Measurements from ENCODE around the gene ORC3.
"Not testable (repeated sequence)": the region's sequence is repeated elsewhere in the genome, so short reads cannot be mapped to it uniquely, and the experiment has no call there.

ORC3 gene

DNA sequence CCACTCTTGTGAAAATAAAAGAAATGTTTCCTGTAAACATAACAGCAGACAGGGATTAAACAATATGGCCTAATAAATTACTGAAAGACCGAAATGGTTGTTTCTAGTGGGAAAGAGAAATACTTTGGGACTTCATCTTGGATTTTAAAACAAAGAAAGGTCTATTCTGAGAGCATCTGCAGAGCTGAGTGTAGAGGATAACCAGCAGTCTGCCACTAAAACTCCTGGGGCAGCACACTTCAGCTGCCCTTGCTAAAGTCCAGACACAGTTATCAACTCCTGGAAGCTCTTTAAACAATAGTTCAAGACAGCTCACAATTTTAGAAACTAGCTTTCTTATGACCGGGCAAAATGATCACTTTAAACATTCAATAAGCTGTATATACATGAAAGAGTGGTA lies 73.5 kb downstream of the ORC3 start:
- DNase-seq, result no peak

DNA sequence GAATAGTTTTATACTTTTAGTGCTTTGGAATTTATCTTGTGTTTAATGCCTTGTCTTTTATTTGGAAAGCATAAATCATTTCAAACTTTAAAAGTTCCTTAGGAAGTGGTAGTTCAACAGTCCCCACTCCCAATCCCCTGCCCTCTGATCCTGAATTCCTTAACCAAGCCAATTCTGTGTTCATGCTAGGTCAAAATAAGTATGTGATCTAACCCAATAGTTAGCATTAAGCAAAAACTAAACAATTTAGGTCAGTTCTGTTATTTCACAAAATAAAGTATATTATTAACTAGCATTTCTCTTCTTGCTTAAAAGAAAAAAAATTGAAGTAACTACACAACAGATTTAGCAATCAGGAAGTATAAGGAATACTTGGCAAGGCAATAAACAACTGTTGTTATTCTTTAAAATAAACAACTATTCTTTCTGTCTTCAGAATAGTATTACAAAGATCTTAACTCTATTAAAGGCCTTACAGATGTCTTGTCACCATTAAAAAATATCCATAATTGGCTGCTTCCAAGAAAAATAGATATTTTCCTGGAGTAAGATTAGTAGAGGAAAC lies 75.1 kb downstream of the ORC3 start:
- DNase-seq, result no peak

DNA sequence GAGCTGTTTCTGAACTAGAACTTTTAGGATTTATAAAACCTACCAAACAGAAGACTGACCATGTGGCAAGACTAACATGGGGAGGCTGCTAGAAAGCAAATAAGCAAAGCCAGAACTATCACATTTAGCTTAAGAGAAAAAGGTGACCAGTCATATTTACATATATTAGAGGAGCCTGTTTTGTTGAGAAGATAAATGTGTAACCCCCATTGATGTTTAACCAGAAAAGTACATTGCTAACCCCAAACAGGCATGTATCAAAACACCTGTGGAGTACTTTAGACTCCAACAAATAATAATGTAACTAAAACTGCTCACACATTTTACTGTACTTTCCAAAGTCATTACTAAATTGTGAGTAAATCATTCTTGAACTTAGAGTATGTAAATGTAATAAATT lies 77.1 kb downstream of the ORC3 start:
- DNase-seq, result no peak

DNA sequence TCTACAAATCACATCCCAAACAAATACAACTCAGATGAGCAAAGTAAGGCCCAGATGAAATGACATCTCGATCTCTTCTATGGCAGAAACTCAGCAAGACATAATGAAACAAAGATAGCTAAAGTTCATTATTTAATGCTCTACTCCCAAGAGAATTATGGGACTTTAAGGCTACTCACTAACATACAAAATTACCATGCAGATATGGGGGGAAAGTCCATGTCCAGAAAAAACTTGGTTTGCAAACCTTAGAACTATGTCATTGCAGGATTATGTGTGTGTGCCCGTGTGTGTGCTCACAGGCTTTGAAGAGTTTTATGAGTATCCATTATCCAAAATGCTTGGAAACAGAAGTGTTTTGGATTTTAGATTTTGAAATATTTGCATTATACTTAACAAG lies 78.1 kb downstream of the ORC3 start:
- DNase-seq, result no peak

DNA sequence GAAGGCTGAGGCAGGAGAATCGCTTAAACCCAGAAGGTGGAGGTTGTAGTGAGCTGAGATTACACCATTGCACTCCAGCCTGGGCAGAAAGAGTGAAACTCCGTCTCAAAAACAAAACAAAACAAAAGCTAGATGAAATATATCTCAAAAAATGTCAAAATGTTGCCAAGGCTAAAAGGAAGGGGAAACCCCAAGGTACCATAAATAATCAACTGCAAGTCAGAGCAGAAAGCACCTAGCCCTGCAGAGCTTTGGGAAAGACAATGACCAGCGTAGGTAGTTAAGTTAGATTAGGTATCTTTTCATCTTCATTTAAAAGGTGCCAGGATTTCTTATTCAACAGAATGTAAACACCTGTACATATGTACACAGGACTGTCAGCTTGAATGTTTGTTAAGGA lies 79.1 kb downstream of the ORC3 start:
- no peak for DNase-seq

DNA sequence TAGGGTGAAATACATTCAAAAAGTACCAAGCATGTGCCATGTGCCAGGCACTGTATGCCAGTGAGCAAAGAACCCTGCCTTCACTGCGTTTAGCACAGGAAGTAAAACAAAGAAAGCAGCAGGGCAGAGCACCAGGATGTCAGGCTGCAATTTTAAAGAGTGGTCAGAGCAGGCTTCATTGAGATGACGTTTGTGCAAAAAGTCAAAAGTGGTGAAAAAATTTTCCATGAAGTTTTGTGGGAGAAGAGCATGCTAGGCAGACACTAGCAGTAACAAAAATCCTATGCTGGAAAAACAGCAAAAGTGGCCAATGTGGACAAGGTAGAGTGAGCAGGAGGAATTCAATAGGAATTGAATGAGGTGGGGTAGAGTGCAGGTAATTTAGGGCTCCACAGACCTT lies 80.8 kb downstream of the ORC3 start:
- DNase-seq, result no peak

DNA sequence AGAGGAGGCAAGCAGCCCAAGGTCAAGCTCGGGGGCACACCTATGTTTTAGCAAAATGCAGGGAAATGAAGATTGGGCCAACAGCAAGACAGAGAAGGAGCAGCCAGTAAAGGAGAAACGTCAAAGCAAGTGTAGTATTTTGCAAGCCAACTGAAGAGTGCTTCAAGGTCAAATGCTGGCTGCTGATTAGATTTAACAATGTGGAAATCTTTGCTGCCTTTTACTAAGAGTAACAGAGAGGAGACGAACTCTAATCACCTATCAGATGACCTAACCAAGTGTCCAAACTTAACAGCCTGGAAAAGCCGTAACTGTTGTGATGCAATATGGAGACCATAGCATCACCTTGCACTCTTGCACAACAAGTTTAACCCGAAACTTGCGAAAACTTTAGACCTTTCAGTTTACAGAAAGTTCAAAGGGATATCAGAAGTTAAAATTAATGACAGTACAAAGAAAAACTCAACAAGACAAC lies 81.7 kb downstream of the ORC3 start:
- peak; percentile 25 for DNase-seq

DNA sequence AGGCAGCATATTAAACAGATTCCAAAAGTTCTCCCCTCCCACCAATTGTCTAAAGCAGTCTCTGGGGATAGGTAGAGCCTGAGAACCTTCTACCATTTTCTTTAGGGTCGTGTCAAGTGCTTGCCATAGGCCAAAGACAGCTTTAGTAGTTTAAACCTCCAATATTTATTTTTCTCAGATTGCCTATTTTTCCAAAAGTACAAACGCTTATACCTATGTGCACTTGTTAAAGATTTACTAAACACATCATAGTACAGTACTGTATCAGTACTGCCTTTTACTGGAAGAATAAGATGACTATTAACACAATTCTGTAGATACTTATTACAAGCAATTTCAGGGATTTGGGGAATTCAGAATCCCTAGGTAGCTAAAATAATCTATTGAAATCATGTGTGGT lies 82.7 kb downstream of the ORC3 start:
- DNase-seq, result no peak

DNA sequence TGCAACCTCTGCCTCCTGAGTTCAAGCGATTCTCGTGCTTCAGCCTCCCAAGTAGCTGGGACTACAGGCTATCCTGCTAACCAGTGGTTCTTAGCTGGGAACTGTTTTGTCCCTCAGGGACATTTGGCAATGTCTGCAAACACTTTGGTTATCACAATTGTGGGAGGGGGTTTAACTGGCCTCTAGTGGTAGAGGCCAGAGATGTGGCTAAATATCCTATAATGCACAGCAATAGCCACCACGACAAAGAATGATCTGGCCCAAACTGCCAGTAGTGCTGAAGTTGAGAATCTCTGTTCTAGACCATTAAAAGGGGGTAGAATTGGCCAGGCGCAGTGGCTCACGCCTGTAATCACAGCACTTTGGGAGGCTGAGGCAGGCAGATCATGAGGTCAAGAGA lies 83.3 kb downstream of the ORC3 start:
- no peak for DNase-seq

DNA sequence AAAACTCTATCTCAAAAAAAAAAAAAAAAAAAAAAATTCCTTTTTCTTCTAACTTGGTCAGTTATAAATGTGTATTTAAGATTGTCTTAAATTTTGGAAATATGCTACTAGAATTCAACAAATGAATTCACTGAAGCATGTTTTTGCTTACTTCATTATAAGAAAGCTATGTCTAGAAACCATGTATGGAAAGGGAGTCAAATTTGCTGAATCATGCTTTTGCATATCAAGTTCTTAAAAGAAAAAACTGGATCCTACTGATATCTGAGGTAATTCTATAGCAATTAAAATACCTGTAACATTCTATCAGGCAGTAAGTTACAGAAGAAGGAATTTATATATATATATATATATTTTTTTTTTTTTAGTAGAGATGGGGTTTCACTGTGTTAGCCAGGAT lies 84.4 kb downstream of the ORC3 start:
- no peak for DNase-seq

DNA sequence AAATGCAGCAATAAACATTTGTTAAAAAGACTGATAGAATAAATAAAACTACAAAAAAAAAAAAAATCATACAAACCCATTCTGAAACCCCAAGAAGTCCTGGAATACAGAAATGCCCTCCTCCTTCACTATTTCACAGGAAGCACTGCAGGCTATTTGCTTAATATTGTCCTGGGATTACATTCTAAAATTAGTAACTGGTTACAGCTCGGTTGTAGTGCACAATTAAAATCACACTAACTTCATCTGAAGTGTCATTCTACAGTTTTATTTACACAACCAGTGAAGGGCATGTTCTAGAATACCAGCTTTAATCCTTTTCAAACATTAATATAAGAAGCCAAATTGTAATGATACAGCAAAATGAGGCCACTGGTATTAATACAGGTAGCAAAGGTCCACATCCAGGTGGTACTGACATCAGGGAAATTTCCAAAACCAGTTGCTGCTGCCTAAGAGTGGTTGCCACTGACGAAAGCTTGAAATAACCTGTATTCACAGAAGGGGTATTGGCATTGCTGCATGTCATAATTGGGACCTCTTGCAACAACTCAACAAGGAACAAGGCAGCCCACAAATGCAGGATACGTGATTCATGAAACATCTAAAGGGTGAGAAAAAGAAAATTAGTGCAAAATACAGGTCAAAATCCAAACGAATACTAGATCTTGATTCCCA lies 85.2 kb downstream of the ORC3 start:
- no peak for DNase-seq

DNA sequence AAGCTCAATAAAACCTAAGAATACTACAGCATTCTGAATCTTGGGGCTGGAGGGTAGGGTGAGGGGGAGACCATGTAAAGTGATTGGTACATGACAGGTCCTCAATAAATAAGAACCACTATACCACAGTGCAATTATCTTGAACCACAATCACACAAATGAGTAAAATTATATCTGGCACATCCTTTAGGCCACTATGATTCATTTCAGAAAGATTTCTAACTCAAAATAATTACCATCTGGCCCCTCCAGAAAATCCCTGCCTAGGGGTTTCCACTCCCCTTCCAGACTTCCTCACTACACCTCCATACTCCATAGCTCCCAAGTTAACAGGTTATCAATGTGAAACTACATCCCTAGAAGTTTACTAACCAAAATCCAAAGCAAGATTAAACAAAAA lies 92.4 kb downstream of the ORC3 start:
- no peak for DNase-seq

DNA sequence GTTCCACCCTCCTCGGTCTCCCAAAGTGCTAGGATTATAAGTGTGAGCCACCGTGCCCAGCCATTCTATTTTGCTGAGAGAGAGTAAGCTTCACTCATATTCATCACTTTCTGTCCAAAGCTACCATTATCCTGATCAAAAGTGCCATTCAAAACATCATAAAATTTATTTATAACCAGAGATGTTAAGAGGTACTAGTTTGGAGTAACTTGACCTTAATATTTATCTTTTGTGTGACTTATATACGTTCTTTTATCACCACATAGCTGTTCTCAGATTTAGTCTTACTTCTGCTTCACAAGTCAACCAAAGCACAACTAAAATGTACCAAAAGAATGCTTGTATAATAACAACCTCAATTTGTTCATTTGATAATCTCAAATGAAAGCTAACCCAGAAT lies 94.0 kb downstream of the ORC3 start:
- no peak for DNase-seq

DNA sequence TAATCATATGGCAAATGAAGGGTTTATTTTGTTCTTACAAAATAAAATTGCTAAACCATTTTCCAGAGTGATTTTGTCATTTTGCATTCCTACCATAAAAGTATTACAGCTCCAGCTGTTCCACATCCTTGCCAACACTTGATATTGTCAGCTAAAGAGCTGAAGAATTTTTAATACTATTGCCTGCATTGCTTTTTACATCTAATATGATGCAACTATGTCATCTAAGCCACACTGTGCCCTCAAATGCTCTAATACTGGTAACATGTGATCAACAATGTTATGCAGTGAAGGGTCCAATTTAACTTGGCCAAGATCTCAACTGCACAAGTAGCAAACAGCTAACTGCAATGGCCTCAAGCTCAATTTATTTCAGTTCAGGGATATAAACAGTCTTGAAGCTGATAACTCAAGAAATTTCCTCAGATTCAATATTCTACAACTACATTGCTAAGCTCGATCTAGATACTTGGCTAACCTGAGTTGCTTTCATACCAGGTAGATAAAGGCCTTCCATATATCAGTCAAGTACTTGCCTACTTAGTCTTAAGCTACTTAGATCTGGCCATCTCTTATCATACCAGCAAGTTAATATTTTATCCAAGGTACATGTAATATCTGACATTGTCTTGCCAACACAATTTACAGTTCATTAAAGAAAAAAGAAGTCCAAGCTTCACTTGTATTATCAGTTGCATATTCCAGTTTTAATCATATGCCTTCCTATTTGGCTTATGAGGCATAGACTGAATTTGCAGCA lies 95.1 kb downstream of the ORC3 start:
- no peak for DNase-seq

DNA sequence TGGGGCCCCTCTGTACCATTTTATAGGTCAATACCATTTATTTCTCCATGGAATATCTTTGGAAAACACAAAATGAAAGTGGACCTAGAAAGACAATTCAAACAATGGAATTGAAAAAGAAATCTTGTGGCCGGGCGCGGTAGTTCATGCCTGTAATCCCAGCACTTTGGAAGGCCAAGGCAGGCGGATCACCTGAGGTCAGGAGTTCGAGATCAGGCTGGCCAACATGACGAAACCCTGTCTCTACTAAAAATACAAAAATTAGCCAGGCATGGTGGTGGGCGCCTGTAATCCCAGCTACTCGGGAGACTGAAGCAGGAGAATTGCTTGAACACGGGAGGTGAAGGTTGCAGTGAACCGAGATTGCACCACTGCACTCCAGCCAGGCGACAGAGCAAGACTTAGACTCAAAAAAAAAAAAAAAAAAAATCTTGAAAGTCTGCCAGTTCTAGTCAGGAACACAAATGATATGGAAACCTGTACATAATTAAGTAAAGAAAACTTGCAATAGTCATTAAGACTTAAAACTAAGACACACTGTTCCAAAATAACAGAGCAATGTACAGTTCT lies 96.8 kb downstream of the ORC3 start:
- DNase-seq, result not testable (repeated sequence)

DNA sequence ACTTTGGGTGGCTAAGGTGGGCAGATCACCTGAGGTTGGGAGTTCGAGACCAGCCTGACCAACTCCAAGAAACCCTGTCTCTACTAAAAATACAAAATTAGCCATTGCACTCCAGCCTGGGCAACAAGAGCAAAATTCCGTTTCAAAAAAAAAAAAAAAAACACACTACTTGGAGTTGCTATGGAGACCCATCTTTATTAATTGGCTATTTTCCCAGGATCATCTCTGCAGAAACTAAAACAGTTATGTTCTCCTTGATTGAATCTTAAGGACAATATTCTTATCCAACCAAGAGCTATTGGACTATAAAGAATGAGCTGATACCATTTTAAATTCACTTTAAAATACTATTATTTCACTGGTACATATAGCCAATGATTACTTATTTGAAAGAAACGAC lies 97.4 kb downstream of the ORC3 start:
- no peak for DNase-seq

DNA sequence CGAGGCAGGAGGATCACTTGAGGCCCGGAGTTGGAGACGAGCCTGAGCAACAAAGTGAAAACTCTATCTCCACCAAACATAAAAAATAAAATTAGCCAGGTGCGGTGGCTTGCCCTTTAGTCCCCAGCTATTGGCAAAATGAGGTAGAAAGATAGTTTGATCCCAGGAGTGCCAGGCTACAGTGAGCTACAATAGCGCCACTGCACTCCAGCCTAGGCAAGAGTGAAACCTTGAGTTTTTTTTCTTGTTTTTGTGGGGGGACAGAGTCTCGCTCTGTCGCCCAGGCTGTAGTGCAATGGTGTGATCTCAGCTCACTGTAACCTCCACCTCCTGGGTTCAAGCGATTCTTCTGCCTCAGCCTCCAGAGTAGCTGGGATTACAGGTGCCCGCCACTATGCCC lies 98.0 kb downstream of the ORC3 start:
- not testable (repeated sequence) for DNase-seq

DNA sequence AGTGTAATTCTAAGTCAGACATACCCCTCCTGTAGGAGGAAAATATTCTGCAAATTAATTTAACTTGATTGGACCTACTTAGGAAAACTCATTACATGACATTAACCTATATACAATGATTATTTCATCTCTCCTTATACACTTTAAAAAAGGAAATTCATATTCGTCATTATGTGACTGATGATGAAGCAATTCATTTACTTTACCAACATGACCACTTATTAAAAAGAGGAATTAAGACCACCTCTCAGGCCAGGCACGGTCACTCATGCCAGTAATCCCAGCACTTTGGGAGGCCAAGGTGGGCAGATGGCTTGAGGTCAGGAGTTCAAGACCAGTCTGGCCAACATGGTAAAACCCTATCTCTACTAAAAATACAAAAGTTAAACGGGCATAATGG lies 100.5 kb downstream of the ORC3 start:
- peak; percentile 68 for DNase-seq

DNA sequence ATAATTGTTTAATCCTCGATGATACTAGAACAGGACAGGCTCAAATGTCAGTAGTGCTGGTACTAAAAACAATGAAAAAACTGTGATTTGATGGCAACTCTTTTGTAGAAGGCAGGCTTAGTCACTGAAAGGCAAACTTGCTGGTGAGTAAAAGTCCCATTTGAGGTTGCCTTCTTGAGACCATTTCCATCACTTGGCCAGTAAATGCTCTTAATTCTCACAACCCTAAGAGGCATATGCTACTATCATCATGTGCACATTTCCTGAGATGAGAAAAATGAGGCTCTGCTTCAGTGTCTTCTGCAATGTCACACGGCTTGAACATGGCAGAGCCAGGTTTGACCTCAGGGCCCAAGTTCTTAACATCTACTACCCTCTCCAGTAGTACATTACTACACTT lies 102.2 kb downstream of the ORC3 start:
- peak; percentile 52 for DNase-seq

DNA sequence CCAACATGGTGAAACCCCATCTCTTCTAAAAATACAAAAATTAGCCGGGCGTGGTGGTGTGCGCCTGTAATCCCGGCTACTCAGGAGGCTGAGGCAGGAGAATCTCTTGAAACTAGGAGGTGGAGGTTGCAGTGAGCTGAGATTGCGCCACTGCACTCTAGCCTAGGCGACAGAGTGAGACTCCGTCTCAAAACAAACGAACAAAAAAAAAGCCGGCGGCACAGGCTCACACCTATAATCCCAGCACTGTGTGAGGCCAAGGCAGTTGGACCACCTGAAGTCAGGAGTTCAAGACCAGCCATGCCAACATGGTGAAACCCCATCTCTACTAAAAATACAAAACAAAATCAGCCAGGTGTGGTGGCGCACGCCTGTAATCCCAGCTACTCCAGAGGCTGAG lies 106.9 kb downstream of the ORC3 start:
- DNase-seq, result not testable (repeated sequence)

DNA sequence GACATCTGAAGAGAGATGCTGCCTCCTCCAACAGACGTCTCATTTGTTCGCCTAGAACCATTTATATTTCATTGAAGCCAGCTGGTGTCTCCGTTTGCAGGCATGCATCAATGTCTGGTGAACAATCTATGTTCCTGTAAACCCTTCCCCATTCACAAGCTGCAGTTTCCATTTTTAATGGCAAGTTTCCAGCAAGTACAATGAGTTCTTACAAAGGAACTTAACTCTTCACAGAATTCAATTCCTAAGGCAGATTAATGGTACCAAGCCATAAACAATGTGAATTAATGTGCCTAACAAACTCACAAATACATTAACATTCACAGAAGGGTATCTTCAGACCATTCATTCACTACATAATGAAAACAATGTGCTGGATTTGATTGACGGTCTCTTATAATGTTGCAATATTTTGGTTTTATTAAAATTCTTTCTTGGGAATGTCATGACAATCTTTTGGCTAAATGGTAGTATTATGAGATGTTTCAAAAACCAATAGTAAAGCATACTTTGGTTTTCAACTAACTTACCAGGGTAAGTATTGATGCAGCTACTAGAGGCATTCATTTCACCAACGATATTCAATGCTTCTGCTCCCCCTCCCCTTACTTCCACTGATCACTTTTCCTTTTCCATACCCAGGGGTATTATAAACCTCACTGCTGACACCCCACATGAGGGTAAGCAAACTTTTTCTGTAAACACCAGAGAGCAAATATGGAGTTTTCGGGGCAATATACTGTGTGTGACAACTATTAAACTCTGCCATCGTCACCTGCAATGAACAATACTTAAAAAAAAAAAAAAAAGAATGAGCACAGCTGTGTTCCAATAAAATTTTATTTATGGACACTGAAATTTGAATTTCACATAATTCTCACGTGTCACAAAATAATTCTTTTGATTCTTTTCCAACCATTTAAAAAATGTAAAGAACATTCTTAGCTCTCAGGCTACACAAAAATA lies 107.9 kb downstream of the ORC3 start:
- DNase-seq, result peak; percentile 76

DNA sequence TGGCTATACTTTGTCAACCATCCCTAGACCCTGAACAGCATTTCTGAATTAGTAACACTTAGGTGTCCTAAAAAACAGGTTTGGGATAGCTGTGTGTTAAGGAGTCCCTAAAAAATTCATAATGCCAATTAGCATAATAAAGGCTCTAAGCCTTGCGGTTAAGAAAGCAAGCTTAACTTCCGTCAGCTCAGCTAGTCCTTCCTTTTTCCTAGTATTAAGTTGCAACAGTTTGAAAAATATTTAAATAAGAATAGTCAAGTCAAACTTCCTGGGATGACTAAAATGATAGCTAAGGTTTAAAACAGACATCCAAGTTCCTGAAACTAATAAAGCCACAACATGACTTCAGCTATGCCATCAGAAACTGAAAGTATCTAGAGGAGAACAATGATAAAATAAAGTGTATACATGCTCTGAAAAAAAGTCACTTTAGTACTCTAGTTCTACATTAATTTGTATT lies 108.6 kb downstream of the ORC3 start:
- DNase-seq, result peak; percentile 90

DNA sequence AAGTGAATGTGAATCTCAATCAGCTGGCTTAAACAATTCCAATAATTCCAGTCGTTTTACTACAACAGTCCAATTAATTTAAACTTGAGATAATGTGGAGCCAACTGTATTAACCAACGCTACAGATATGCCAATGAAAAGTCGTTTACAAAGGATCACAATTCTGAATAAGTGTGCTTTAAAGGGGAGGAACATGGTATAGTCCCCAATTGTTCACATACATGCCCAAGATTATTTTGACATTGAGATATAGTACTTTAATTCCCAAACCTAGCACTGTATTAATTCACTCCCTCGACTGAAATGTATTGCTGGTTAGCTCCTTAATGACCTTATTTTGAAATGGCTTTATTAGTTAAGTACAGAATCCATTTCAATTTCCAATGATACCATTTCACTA lies 109.6 kb downstream of the ORC3 start:
- DNase-seq, result peak; percentile 23

Data from suppressor macrophage treated with lipopolysaccharide for 4 hours (primary cell).